Measurements from ENCODE around the gene SCFD2.

- TF ChIP-seq POLR2AphosphoS5 (IDR thresholded peaks at IDR 0.05) (no peak), POLR2A (IDR thresholded peaks at IDR 0.05) (no peak), CTCF (IDR thresholded peaks at IDR 0.05) (no peak)
Measured at GRCh38 chr4:52836120-52836519, 529.7 kb downstream of the SCFD2 start.
